HG03571 (cell line): Measurements from ENCODE around the gene RAB3B.
"Not testable (repeated sequence)": the region's sequence is repeated elsewhere in the genome, so short reads cannot be mapped to it uniquely, and the experiment has no call there.

ENCODE experiments used
- ATAC-seq: cut with Tn5 transposase; IDR thresholded peaks from one replicate; pipeline ENCODE4 v1.9.1; 2021; ENCODE audit not compliant: unreplicated experiment

Gene RAB3B

GRCh38 chr1:51875836-51876235, 114.7 kb downstream of the RAB3B start:
- no peak for ATAC-seq

DNA sequence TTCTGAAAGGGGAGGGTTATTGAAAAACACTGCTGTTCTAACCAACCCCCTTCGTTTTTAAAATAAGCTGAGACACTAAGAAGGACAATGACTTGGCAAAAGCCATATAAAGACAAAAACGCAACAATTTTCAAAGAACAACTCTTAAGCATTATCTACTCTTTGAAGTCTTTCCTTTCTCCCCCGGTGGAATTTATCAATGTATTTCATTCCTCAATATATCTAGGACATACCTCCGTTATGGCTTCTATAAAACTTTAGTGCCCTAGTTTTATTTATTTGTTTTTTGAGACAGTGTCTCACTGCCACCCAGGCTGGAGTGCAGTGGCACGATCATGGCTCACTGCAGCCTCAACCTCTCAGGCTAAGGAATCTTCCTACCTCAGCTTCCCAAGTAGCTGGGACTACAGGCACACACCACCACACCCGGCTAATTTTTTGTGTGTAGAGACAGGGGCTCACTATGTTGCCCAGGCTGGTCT, 115.2 kb downstream of the RAB3B start:
- ATAC-seq, result no peak

GRCh38 chr1:51873270-51873669, 117.2 kb downstream of the RAB3B start:
- not testable (repeated sequence) for ATAC-seq

DNA sequence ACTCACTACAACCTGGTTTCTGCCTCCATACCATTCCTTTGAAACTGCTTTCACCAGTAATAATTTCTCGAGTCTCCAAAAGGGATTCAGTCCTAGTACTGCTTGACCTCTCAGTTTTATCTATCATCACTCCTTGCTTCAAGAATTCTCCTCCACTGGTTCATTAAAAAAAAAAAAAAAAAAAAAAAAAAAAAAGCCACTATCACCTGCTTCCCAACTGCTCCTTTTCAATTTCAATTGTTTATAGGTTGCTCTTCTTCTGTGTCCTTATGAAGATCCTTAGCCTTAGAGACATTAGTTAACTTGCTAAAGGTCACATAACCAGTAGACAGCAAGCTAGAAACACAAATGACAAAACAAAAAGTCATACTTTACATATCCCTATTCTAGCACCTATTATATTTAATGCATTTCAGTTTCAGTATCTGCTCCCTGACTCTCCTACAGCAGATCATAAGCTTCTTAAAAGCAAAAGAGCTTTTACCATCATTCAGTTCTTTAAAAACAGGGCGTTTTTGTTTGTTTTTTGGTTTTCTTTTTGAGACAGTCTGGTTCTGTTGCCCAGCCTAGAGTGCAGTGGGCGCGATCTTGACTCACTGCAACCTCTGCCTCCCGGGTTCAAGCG, 119.0 kb downstream of the RAB3B start:
- ATAC-seq, result no peak

DNA sequence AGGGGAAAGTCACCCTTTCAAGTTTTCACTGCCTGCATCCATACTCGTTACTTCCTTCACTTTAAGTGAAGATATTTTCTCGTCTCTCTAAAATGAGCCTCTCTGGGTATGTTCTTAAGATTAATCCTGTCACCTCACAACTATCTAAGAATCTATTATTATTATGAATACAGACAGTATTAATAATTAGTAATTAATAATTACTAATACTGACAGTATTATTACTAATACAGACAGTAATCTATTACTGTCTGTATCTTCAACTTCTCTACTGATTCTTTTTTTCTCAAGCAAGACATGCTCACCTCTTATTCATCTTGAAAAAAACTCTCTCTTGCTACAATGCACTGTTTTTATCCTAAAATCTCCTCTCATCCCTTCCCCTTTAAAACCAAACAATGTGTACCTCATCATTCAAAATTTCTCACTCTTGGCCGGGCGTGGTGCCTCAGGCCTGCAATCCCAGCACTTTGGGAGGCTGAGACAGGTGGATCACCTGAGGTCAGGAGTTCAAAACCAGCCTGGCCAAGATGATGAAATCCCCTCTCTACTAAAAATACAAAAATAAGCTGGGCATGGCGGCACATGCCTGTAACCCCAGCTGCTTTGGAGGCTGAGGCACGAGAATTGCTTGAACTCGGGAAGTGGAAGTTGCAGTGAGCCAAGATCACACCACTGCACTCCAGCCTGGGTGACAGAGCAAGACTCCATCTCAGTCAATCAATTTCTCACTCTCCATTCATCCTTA, 119.7 kb downstream of the RAB3B start:
- ATAC-seq, result no peak

GRCh38 chr1:51867479-51868232, 122.8 kb downstream of the RAB3B start:
- ATAC-seq, result no peak

DNA sequence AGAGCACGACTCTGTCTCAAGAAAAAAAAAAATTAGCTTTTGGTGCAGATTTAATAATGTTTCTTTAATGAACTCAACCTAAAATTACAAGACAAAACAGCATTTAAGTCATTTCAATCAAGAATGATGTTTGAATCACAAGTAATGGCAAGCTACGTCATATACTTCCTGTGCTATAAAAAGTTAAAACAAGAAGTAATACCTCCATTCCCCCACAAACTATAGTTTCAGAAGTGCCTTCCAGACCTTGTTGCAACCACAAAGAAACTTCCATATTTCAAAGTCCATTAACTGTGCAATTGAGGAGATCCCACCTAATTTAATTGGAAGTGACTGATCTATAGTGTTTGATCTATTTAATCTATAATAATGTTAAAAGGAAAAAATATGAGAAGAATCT, 127.1 kb downstream of the RAB3B start:
- no peak for ATAC-seq

DNA sequence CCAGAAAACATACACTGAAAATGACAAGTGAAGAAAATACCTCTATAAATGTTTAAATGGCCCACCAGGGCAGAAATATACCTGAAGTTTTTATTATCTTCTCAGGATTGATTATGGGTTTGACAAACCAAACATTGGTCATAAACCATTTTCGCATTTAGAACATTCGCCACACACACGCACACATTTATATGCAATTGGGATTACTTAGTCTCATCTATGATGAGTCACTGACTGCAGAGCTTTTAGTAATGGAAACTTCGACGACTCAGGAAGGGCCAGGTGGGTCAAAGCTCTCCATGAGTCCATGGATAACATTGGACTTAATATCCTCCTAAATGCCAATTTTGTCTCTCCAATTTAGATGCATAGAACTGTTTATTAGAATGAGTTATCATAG, 128.8 kb downstream of the RAB3B start:
- no peak for ATAC-seq

- ATAC-seq, result no peak
Measured at GRCh38 chr1:51859735-51860134, 130.8 kb downstream of the RAB3B start.

DNA sequence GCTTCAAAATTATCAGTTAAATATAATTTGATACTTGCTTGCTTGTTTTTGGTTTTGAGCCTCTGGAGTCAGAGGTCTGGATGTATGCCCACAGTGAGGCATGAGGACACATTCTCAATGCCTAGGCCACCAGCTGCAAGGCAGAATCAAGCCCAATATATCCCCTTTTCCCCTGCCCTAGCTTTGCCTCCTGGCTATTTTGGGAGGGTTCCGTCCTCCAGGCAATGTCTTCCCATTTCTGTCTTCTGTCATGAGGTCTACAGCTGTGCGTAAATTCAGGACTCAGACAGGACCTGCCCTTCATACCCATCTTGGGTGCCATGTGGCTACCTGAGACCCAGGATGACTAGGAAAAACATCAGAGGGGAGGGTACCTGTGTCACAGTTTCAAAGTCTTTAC, 131.2 kb downstream of the RAB3B start:
- no peak for ATAC-seq

DNA sequence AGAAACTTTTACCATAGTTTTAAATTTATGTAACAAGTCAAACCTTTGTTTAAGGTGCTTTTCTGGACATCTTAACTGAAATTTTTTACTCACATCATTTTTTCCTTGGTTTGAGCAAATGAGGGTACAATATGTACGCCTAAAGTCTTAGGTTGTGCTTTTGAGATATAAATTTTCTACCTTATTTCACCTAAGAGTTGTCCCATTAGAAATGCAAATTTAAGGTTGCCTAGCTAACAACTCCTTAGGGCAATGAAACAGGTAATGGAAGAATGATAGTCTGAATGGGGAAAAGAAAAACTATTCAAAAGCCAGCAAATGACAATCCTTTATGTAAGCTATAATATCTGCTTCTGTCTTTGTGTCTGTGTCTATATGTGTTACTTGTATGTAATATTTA, 131.6 kb downstream of the RAB3B start:
- ATAC-seq, result no peak
